ENCODE data around the gene KYNU. TPM values are rescaled to one million over a fixed set of nuclear protein-coding genes. Genes with fewer than 3 reads are reported as not detected.

The KYNU gene
- total and polyA plus RNA-seq, 10 of the 15 experiments (the other 5 are each of a cell fraction or from before 2014, with no cell fraction given) = 31.3 to 101 (median 38.3) TPM

DNA sequence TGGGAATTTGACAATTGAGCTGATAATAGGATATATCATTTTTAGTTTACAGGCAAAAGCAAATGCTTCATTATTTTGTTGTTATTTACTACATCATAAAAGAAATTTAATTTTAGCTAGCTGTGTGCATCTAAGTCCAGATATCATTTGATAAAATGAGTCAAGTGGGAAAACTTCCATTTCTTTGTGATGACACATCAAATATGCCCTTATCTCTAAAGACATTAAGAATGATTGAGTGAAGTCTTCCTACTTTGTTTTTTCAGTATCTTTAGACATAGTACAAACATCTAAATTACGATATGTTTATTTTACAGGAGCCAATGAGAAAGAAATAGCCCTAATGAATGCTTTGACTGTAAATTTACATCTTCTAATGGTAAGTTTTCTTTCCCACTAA is 77.0 kb downstream of the KYNU start (continued):
- TF ChIP-seq ASH2L (IDR thresholded peaks at IDR 0.05; ENCODE audit: borderline replicate concordance, low read depth) = no peak
- no peak for TF ChIP-seq POLR2AphosphoS2 (IDR thresholded peaks at IDR 0.05; ENCODE audit: low read depth, low read length)

DNA sequence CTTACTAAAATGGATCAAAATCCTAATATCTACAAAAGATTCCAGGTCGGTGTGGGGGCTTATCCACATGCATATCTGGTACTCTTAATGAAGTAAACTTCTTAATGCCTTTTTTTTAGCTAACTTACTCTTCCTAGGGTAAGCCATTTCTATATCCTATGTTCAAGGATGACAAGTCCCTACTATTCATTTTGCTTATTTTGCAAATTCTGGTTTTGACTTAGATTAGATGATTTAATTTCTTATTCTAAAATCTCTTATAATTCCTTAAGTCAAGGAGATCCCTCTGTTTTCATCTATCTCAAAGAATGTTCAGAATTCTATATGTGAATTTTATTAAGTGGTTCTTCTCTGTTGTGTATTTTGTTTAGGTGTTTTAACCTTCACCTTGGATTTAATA is 79.7 kb downstream of the KYNU start:
- Histone ChIP-seq H3K79me2 (ENCODE audit: control insufficient read depth, insufficient read depth, low read length) (no peaks in the 10 kb centered on the region), H3K36me3 (ENCODE audit: control insufficient read depth in 2 of 2, insufficient read depth in 2 of 2, low read length in 1 of 2) (peaks cover 0 to 6% of the 10 kb centered on the region in 2 experiments; a peak in 2 of 4 replicates), H3K27me3 (replicated peaks in 1 of 2; ENCODE audit: control insufficient read depth in 2 of 2, insufficient read depth in 2 of 2, low read length in 1 of 2) (no peaks in the 10 kb centered on the region), H3K4me2 (ENCODE audit: control insufficient read depth, insufficient read depth) (no peak overlapping the region), H3K9ac (ENCODE audit: control insufficient read depth, insufficient read depth, low read length) (no peak overlapping the region), H3K4me3 (no peak overlapping the region), H3K27ac (ENCODE audit: control insufficient read depth, insufficient read depth) (no peak overlapping the region), H2AFZ (ENCODE audit: control insufficient read depth, low read depth, low read length) (no peak overlapping the region), H3K4me1 (ENCODE audit: control insufficient read depth, insufficient read depth, low read length) (no peaks in the 10 kb centered on the region), H4K20me1 (ENCODE audit: control insufficient read depth, insufficient read depth) (no peaks in the 10 kb centered on the region), H3K9me3 (replicated peaks; ENCODE audit: control insufficient read depth, insufficient read depth, low read length) (no peaks in the 10 kb centered on the region)
- CTCF ChIA-PET = interaction anchor here (1.3 kb wide), 1 partner anchor 31 kb away, joined by 3 read pairs; no protein-coding TSS in a partner anchor
- RAD21 ChIA-PET (ENCODE audit: unreplicated experiment) = no interaction called here
- no TSS peak for BruUV-seq (replicated peaks)
- POLR2A ChIA-PET = no interaction called here
- in situ Hi-C loops (cut with MboI) (no loop called here), intact Hi-C loops (cut with micrococcal nuclease; ENCODE audit: unreplicated experiment) (no loop called here)
- ATAC-seq (no peak), FAIRE-seq (no peak), DNase-seq (ENCODE audit: low read depth, low spot score) (no peak)
- WGBS (ENCODE audit: insufficient coverage, insufficient replicate concordance, low lambda C conversion rate, missing lambda C conversion rate) = 38% methylated on average over 1 of the region's 1 CpG
- SMC1A ChIA-PET (ENCODE audit: uncharacterized antibody, unreplicated experiment) = no interaction called here
- no peak for TF ChIP-seq BHLHE40 (IDR thresholded peaks at IDR 0.05; ENCODE audit: borderline replicate concordance in 1 of 2, low read depth in 2 of 2, low read length in 1 of 2)
- no peak for TF ChIP-seq ESRRA (IDR thresholded peaks at IDR 0.05; ENCODE audit: low read length)
- no peak for TF ChIP-seq SUZ12 (IDR thresholded peaks at IDR 0.05; ENCODE audit: unreplicated experiment)
- TF ChIP-seq CBX5 (IDR thresholded peaks at IDR 0.05; ENCODE audit: low read depth) = no peak
- TF ChIP-seq, protein P1, sequence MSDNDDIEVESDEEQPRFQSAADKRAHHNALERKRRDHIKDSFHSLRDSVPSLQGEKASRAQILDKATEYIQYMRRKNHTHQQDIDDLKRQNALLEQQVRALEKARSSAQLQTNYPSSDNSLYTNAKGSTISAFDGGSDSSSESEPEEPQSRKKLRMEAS (IDR thresholded peaks at IDR 0.05; ENCODE audit: low read depth, low read length) = no peak
- TF ChIP-seq EZH2 (IDR thresholded peaks at IDR 0.05; ENCODE audit: borderline replicate concordance, control insufficient read depth, low read depth, low read length) = no peak
- no peak for TF ChIP-seq RCOR1 (conservative IDR thresholded peaks at IDR 0.05; ENCODE audit: low read depth, low read length)
- TF ChIP-seq CREB1 (IDR thresholded peaks at IDR 0.05; ENCODE audit: low read depth) = no peak
- no peak for TF ChIP-seq EGR1 (IDR thresholded peaks at IDR 0.05; ENCODE audit: borderline replicate concordance in 1 of 2, low read depth in 2 of 2, low read length in 2 of 2)
